NCI-H82 (cell line): ENCODE measurements around the gene MARF1.
"Not testable (repeated sequence)": the region's sequence is repeated elsewhere in the genome, so short reads cannot be mapped to it uniquely, and the experiment has no call there.

Source experiments
- DNase-seq: peaks from one replicate; lab custom pipeline; 2025; lab: John Stamatoyannopoulos, UW

The MARF1 gene

GRCh38 chr16:15621889-15622288, 21.1 kb downstream of the MARF1 start:
- no peak for DNase-seq

- no peak for DNase-seq
These were observed 21.5 kb downstream of the MARF1 start for GRCh38 chr16:15621456-15621855.

GRCh38 chr16:15620611-15621195, 22.3 kb downstream of the MARF1 start:
- DNase-seq: no peak

- DNase-seq: no peak
These were observed 24.6 kb downstream of the MARF1 start for GRCh38 chr16:15618392-15618791.

- DNase-seq: no peak
These were observed 25.1 kb downstream of the MARF1 start for GRCh38 chr16:15617901-15618300.

GRCh38 chr16:15616475-15617165, 26.3 kb downstream of the MARF1 start:
- no peak for DNase-seq

- no peak for DNase-seq
These were observed 26.9 kb downstream of the MARF1 start for GRCh38 chr16:15616012-15616411.

- DNase-seq: no peak
These were observed 29.3 kb downstream of the MARF1 start for GRCh38 chr16:15613676-15614075.

- no peak for DNase-seq
These were observed 31.3 kb downstream of the MARF1 start for GRCh38 chr16:15611610-15612009.

GRCh38 chr16:15610369-15610871, 32.5 kb downstream of the MARF1 start:
- no peak for DNase-seq

GRCh38 chr16:15609286-15609649, 33.7 kb downstream of the MARF1 start:
- no peak for DNase-seq

GRCh38 chr16:15608398-15609285, 34.3 kb downstream of the MARF1 start:
- no peak for DNase-seq

- no peak for DNase-seq
These were observed 35.1 kb downstream of the MARF1 start for GRCh38 chr16:15607700-15608396.

GRCh38 chr16:15607221-15607699, 35.7 kb downstream of the MARF1 start:
- DNase-seq: not testable (repeated sequence)

GRCh38 chr16:15606518-15607220, 36.3 kb downstream of the MARF1 start:
- no peak for DNase-seq

GRCh38 chr16:15605839-15606517, 37.0 kb downstream of the MARF1 start:
- no peak for DNase-seq

GRCh38 chr16:15604460-15605440, 38.2 kb downstream of the MARF1 start:
- no peak for DNase-seq

- DNase-seq: no peak
These were observed 40.5 kb downstream of the MARF1 start for GRCh38 chr16:15602285-15603044.
